Measurements from ENCODE around the gene HYKK.

- TF ChIP-seq CTCF (conservative IDR thresholded peaks at IDR 0.05; ENCODE audit: low read length): no peak
- no peak for TF ChIP-seq EZH2phosphoT487 (IDR thresholded peaks at IDR 0.05; ENCODE audit: borderline replicate concordance)
Observed at GRCh38 chr15:78527325-78527724, 19.9 kb downstream of the HYKK start.
